H1 (cell line): ENCODE results near the gene SLC44A5.

Experiments used
- ASH2L ChIP-seq: fragments of 200-600, 300-600 bp; sonication (generic); IDR thresholded peaks from one replicate; pipeline ENCODE4 v1.7.1; 2017; ENCODE audit warnings: low read length
- BCL11A ChIP-seq, 2 experiments: IDR thresholded peaks; one replicate each; pipeline ENCODE4 v1.6.1; 2011; ENCODE audit warnings: low read depth in 2 of 2, low read length in 2 of 2, mild to moderate bottlenecking in 2 of 2
- CEBPB ChIP-seq: IDR thresholded peaks from 2 replicates; pipeline ENCODE4 v1.6.1; 2012; ENCODE audit warnings: low read depth, low read length
- CHD2 ChIP-seq: IDR thresholded peaks from 2 replicates; pipeline ENCODE4 v1.6.1; 2012; ENCODE audit warnings: low read length, improper control_type of control experiment
- CREB1 ChIP-seq: IDR thresholded peaks from 2 replicates; pipeline ENCODE4 v1.6.1; 2012; ENCODE audit warnings: inconsistent platforms
- CTCF ChIP-seq, 3 experiments: IDR thresholded peaks; 1 replicate in 2 of 3; 2 replicates in 1 of 3; pipeline versions ENCODE4 v1.5.1 to v1.6.1; 2011; ENCODE audit warnings: low read length in 3 of 3, mild to moderate bottlenecking in 3 of 3, inconsistent platforms in 2 of 3, low read depth in 1 of 3, moderate library complexity in 1 of 3; ENCODE audit not compliant: insufficient read depth in 1 of 3; ENCODE audit errors: control extremely low read depth in 1 of 3
- EP300 ChIP-seq, 2 experiments: IDR thresholded peaks; 1 replicate in 1 of 2; 2 replicates in 1 of 2; pipeline ENCODE4 v1.6.1; 2011 to 2012; ENCODE audit warnings: low read depth in 2 of 2, low read length in 2 of 2, mild to moderate bottlenecking in 2 of 2, borderline replicate concordance in 1 of 2, inconsistent platforms in 1 of 2, moderate library complexity in 1 of 2
- EZH2 ChIP-seq: fragments of 200-600 bp; sonication (generic); IDR thresholded peaks from 2 replicates; pipeline ENCODE4 v1.7.1; 2012; ENCODE audit warnings: low read depth, mild to moderate bottlenecking, moderate library complexity, low read length, inconsistent platforms; ENCODE audit not compliant: severe bottlenecking
- NRF1 ChIP-seq: IDR thresholded peaks from 2 replicates; pipeline ENCODE4 v1.6.1; 2011; ENCODE audit warnings: mild to moderate bottlenecking, low read depth, low read length, improper control_type of control experiment
- POLR2A ChIP-seq, 2 experiments: IDR thresholded peaks; 1 replicate in 1 of 2; 2 replicates in 1 of 2; pipeline ENCODE4 v1.6.1; 2011; ENCODE audit warnings: low read depth in 2 of 2, low read length in 2 of 2, mild to moderate bottlenecking in 2 of 2; ENCODE audit errors: control extremely low read depth in 1 of 2
- POLR2AphosphoS5 ChIP-seq: IDR thresholded peaks from 2 replicates; pipeline ENCODE4 v1.6.1; 2011; ENCODE audit warnings: low read depth, low read length
- SUZ12 ChIP-seq: fragments of 200-600 bp; sonication (generic); IDR thresholded peaks from 2 replicates; pipeline ENCODE4 v1.6.1; 2012; ENCODE audit warnings: mild to moderate bottlenecking, inconsistent platforms, low read length, moderate library complexity, mixed read lengths
- TAF1 ChIP-seq: IDR thresholded peaks from 2 replicates; pipeline ENCODE4 v1.6.1; 2011; ENCODE audit warnings: mild to moderate bottlenecking, low read depth, low read length

- TF ChIP-seq POLR2A (IDR thresholded peaks at IDR 0.05; ENCODE audit: control extremely low read depth in 1 of 2, low read depth in 2 of 2, low read length in 2 of 2) (no peak), SUZ12 (no peak), ASH2L (no peak), NRF1 (no peak), EZH2 (no peak), CREB1 (no peak), POLR2AphosphoS5 (no peak), EP300 (IDR thresholded peaks at IDR 0.05; ENCODE audit: borderline replicate concordance in 1 of 2, low read depth in 2 of 2, low read length in 2 of 2) (no peak), CEBPB (no peak), TAF1 (no peak), CTCF (IDR thresholded peaks at IDR 0.05; ENCODE audit: control extremely low read depth in 1 of 3, insufficient read depth in 1 of 3, low read depth in 1 of 3, low read length in 3 of 3) (no peak), CHD2 (no peak), BCL11A (IDR thresholded peaks at IDR 0.05; ENCODE audit: low read depth in 2 of 2, low read length in 2 of 2) (no peak)
These were observed 280.3 kb downstream of the SLC44A5 start for GRCh38 chr1:75330624-75331023.
